KMS-11 (cell line): Measurements from ENCODE around the gene RAPGEF3.

Source experiments
- H2AFZ ChIP-seq: fragments of 200-600 bp; sonication (generic); 2 replicates; pipeline ENCODE4 v1.6.1; 2016; ENCODE audit warnings: antibody characterized with exemption, mixed run types, low read depth
- H3K27ac ChIP-seq: fragments of 200-600 bp; sonication (generic); 2 replicates; pipeline ENCODE4 v1.6.1; 2016; ENCODE audit warnings: mild to moderate bottlenecking, mixed run types
- H3K27me3 ChIP-seq: fragments of 200-600 bp; sonication (generic); 2 replicates; pipeline ENCODE4 v1.6.1; 2017; ENCODE audit warnings: mild to moderate bottlenecking, low read depth, mixed run types, moderate library complexity; ENCODE audit not compliant: insufficient read depth
- H3K36me3 ChIP-seq: fragments of 200-600 bp; sonication (generic); 2 replicates; pipeline ENCODE4 v1.6.1; 2017; ENCODE audit warnings: mild to moderate bottlenecking, mixed run types; ENCODE audit not compliant: insufficient read depth
- H3K4me1 ChIP-seq: fragments of 200-600 bp; sonication (generic); 2 replicates; pipeline ENCODE4 v1.6.1; 2016; ENCODE audit warnings: mild to moderate bottlenecking, low read depth, mixed run types; ENCODE audit not compliant: poor library complexity, severe bottlenecking
- H3K4me2 ChIP-seq: fragments of 200-600 bp; sonication (generic); 2 replicates; pipeline ENCODE4 v1.7.0; 2016; ENCODE audit warnings: mild to moderate bottlenecking, mixed run types
- H3K4me3 ChIP-seq: fragments of 200-600 bp; sonication (generic); IDR thresholded peaks from 2 replicates; pipeline ENCODE4 v1.6.1; 2017; ENCODE audit warnings: low read depth, low read length, mixed read lengths; ENCODE audit not compliant: insufficient read depth
- H3K79me2 ChIP-seq: fragments of 200-600 bp; sonication (generic); 2 replicates; pipeline ENCODE4 v1.6.1; 2016; ENCODE audit warnings: low read depth, mixed run types; ENCODE audit not compliant: insufficient read depth
- H3K9ac ChIP-seq: fragments of 200-600 bp; sonication (generic); 2 replicates; pipeline ENCODE4 v1.6.1; 2016; ENCODE audit warnings: mild to moderate bottlenecking, mixed run types
- H4K20me1 ChIP-seq: fragments of 200-600 bp; sonication (generic); 2 replicates; pipeline ENCODE4 v1.6.1; 2016; ENCODE audit warnings: mild to moderate bottlenecking, mixed run types; ENCODE audit not compliant: insufficient read depth
- TF ChIP-seq, protein P1 (sequence below): fragments of 200-600 bp; sonication (generic); conservative IDR thresholded peaks from 2 replicates; pipeline ENCODE4 v1.6.1; 2017; ENCODE audit warnings: low read depth, mild to moderate bottlenecking, antibody characterized with exemption, low read length, moderate library complexity, mixed read lengths

RAPGEF3 gene

DNA sequence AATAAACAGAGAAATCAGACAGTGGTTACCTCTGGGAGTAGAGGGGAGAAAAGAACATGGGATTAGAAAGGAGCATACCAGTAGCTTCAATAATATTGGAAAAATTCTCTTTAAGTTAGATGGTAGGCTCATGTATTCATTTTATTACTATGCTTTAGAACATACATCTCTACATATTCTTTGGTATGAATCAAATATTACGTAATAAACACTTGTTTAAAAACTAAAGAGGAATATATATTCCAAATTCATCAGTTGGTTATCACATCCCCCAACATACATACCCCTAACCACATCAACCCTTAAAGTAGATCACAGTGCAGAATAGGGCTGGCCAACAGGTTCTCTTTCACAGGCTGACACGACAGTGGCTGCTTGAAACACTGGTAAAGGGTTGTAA lies 58.4 kb downstream of the RAPGEF3 start:
- no peak overlapping the region for H2AFZ ChIP-seq
- H3K4me3 ChIP-seq, result no peak overlapping the region
- H3K79me2 ChIP-seq, result peaks cover 30% of the 10 kb centered on the region
- no peak overlapping the region for H3K27ac ChIP-seq
- H3K4me2 ChIP-seq, result no peak overlapping the region
- H3K36me3 ChIP-seq, result no peaks in the 10 kb centered on the region
- no peaks in the 10 kb centered on the region for H3K27me3 ChIP-seq
- H3K9ac ChIP-seq, result no peak overlapping the region
- no peaks in the 10 kb centered on the region for H3K4me1 ChIP-seq
- no peaks in the 10 kb centered on the region for H4K20me1 ChIP-seq
- TF ChIP-seq, protein P1, sequence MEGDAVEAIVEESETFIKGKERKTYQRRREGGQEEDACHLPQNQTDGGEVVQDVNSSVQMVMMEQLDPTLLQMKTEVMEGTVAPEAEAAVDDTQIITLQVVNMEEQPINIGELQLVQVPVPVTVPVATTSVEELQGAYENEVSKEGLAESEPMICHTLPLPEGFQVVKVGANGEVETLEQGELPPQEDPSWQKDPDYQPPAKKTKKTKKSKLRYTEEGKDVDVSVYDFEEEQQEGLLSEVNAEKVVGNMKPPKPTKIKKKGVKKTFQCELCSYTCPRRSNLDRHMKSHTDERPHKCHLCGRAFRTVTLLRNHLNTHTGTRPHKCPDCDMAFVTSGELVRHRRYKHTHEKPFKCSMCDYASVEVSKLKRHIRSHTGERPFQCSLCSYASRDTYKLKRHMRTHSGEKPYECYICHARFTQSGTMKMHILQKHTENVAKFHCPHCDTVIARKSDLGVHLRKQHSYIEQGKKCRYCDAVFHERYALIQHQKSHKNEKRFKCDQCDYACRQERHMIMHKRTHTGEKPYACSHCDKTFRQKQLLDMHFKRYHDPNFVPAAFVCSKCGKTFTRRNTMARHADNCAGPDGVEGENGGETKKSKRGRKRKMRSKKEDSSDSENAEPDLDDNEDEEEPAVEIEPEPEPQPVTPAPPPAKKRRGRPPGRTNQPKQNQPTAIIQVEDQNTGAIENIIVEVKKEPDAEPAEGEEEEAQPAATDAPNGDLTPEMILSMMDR, result no peak

DNA sequence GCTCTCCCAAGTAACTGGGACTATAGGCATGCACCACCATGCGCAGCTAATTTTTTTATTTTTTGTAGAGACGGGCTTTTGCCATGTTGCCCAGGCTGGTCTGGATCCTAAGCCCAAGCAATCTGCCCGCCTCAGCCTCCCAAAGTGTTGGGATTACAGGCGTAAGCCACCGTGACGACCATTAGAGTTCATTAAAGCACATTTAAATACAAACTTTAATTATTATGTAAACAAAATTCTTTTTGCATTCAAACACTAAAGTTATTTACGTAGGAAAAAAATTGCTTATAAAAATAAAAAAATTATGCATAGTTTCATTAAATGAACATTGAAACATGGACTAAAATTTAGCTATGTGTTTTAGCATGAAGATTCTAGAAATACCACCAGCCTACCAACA lies 60.0 kb downstream of the RAPGEF3 start:
- H3K9ac ChIP-seq, result no peak overlapping the region
- no peak overlapping the region for H2AFZ ChIP-seq
- H3K36me3 ChIP-seq, result 0 out of 2 replicates have a peak, but pooled peaks cover 4% of the 10 kb centered on the region
- no peak overlapping the region for H3K4me2 ChIP-seq
- H3K27ac ChIP-seq, result no peak overlapping the region
- peaks cover 13% of the 10 kb centered on the region for H3K79me2 ChIP-seq
- H3K4me3 ChIP-seq, result no peak overlapping the region
- TF ChIP-seq, protein P1, result no peak
- H3K4me1 ChIP-seq, result no peaks in the 10 kb centered on the region
- H3K27me3 ChIP-seq, result no peaks in the 10 kb centered on the region
- H4K20me1 ChIP-seq, result no peaks in the 10 kb centered on the region

DNA sequence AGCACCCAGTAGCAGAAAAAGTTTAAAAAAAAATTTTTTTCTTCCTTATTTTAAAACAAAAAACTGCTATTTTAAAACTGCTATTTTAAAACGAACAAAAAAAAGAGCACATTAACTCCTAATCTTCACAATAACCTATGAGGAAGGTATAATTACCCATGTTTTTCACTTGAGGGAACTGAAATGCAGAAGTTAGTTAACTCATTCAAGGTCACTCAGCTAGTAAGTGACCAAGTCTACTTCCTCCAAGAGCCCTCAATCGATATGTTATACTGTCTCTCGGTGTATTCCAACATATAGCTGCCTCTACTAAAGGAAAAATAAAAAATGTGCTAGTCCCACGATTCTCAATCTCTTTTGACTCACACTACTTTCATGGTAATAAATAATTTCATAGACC lies 60.6 kb downstream of the RAPGEF3 start:
- peaks cover 8% of the 10 kb centered on the region for H3K79me2 ChIP-seq

DNA sequence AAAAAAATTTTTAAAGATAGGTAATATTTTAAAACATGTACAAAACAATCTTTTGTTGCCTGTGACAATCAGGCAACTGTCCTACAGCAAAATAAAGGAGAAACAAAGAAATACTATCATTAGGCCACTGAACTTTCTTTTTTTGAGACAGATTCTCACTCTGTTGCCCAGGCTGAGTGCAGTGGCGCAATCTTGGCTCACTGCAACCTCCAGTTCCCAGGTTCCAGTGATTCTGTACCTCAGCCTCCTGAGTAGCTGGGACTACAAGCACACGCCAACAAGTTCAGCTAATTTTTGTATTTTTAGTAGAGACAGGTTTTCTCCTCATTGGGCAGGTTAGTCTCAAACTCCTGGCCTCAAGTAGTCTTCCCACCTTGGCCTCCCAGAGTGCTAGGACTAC lies 69.5 kb downstream of the RAPGEF3 start:
- Histone ChIP-seq H3K27ac (no peak overlapping the region), H3K36me3 (peaks cover 4% of the 10 kb centered on the region; the same call in 1 of the 2 replicates), H3K79me2 (no peaks in the 10 kb centered on the region), H3K4me3 (no peak overlapping the region), H3K9ac (no peak overlapping the region), H3K27me3 (no peaks in the 10 kb centered on the region), H3K4me2 (no peak overlapping the region), H4K20me1 (peaks cover 5% of the 10 kb centered on the region; the same call in 1 of the 2 replicates), H3K4me1 (no peaks in the 10 kb centered on the region), H2AFZ (no peak overlapping the region)
- TF ChIP-seq, protein P1, result no peak

More for the DNA sequence above, 60.6 kb downstream of the RAPGEF3 start:
- no peaks in the 10 kb centered on the region for H3K4me1 ChIP-seq
- no peak overlapping the region for H3K9ac ChIP-seq
- H2AFZ ChIP-seq, result no peak overlapping the region
- H3K27ac ChIP-seq, result no peak overlapping the region
- 0 out of 2 replicates have a peak, but pooled peaks cover 4% of the 10 kb centered on the region for H3K36me3 ChIP-seq
- no peak overlapping the region for H3K4me3 ChIP-seq
- TF ChIP-seq, protein P1, result no peak
- no peak overlapping the region for H3K4me2 ChIP-seq
- H4K20me1 ChIP-seq, result no peaks in the 10 kb centered on the region
- no peaks in the 10 kb centered on the region for H3K27me3 ChIP-seq
